HEK293 (cell line): ENCODE measurements around the gene FAM98C.

Experiments
- CTCF ChIA-PET: fragments of 350-600 bp; formaldehyde crosslinking; extraction: SDS; loops from one replicate; lab custom pipeline; 2021; ENCODE audit warnings: antibody characterized with exemption; lab: Yijun Ruan, JAX
- POLR2A ChIA-PET: fragments of 300-600 bp; formaldehyde crosslinking; extraction: SDS; loops from one replicate; lab custom pipeline; 2020; ENCODE audit warnings: antibody characterized with exemption, inconsistent platforms; lab: Yijun Ruan, JAX
- H3K27ac ChIP-seq: fragments of 200-500 bp; sonication (Bioruptor generic); 2 replicates; pipeline ENCODE4 v1.5.1; 2014; ENCODE audit warnings: low read depth, low read length, control low read depth, inconsistent platforms; ENCODE audit errors: extremely low read depth
- H3K36me3 ChIP-seq, 2 experiments: fragments of 200-500 bp in 1 of 2; sonication (Bioruptor generic) in 1 of 2; 1 replicate in 1 of 2; 2 replicates in 1 of 2; pipeline ENCODE4 v1.5.1; 2014 to 2017; ENCODE audit warnings: inconsistent platforms in 2 of 2, low read length in 2 of 2; ENCODE audit not compliant: control insufficient read depth in 2 of 2, insufficient read depth in 1 of 2
- H3K4me1 ChIP-seq: fragments of 200-500 bp; sonication (Bioruptor generic); 2 replicates; pipeline ENCODE4 v1.5.1; 2014; ENCODE audit warnings: mild to moderate bottlenecking, low read length, inconsistent platforms; ENCODE audit not compliant: control insufficient read depth, insufficient read depth
- H3K4me3 ChIP-seq: 2 replicates; pipeline ENCODE4 v1.5.1; 2011; ENCODE audit warnings: low read depth, mild to moderate bottlenecking, control low read depth, low read length, moderate library complexity
- H3K9me3 ChIP-seq: fragments of 200-500 bp; sonication (Bioruptor generic); 2 replicates; pipeline ENCODE4 v1.5.1; 2014; ENCODE audit warnings: low read depth, low read length, inconsistent platforms; ENCODE audit not compliant: control insufficient read depth, insufficient read depth
- AEBP2 ChIP-seq: fragments of 450-650 bp; formaldehyde crosslinking; IDR thresholded peaks from 2 replicates; pipeline ENCODE4 v1.5.1; 2016; ENCODE audit warnings: missing biosample characterization, missing genetic modification characterization, borderline replicate concordance
- KLF17 ChIP-seq: fragments of 450-650 bp; formaldehyde crosslinking; IDR thresholded peaks from 2 replicates; pipeline ENCODE4 v1.5.1; 2016; ENCODE audit warnings: missing biosample characterization, missing genetic modification characterization
- KLF8 ChIP-seq: fragments of 450-650 bp; formaldehyde crosslinking; IDR thresholded peaks from 2 replicates; pipeline ENCODE4 v1.5.1; 2016; ENCODE audit warnings: missing biosample characterization, missing genetic modification characterization
- OSR2 ChIP-seq: fragments of 450-650 bp; formaldehyde crosslinking; IDR thresholded peaks from 2 replicates; pipeline ENCODE4 v1.5.1; 2016; ENCODE audit warnings: missing biosample characterization, missing genetic modification characterization
- PRDM1 ChIP-seq: fragments of 450-650 bp; formaldehyde crosslinking; IDR thresholded peaks from 2 replicates; pipeline ENCODE4; 2016; ENCODE audit warnings: missing biosample characterization, missing genetic modification characterization
- ZBTB1 ChIP-seq: fragments of 450-650 bp; formaldehyde crosslinking; IDR thresholded peaks from 2 replicates; pipeline ENCODE4 v1.5.1; 2016; ENCODE audit warnings: missing biosample characterization, missing genetic modification characterization
- ZBTB7A ChIP-seq: fragments of 450-650 bp; formaldehyde crosslinking; IDR thresholded peaks from 2 replicates; pipeline ENCODE4 v1.5.1; 2016; ENCODE audit warnings: low read depth, missing biosample characterization, missing genetic modification characterization
- ZBTB8A ChIP-seq: fragments of 450-650 bp; formaldehyde crosslinking; IDR thresholded peaks from 2 replicates; pipeline ENCODE4 v1.5.1; 2016; ENCODE audit warnings: missing biosample characterization, missing genetic modification characterization
- ZFP37 ChIP-seq: fragments of 450-650 bp; formaldehyde crosslinking; IDR thresholded peaks from 2 replicates; pipeline ENCODE4 v1.5.1; 2016; ENCODE audit warnings: missing biosample characterization, missing genetic modification characterization
- ZNF112 ChIP-seq: fragments of 450-650 bp; formaldehyde crosslinking; IDR thresholded peaks from 2 replicates; pipeline ENCODE4 v1.5.0; 2017; ENCODE audit warnings: missing biosample characterization, missing genetic modification characterization
- ZNF148 ChIP-seq: fragments of 450-650 bp; formaldehyde crosslinking; IDR thresholded peaks from 2 replicates; pipeline ENCODE4 v1.5.0; 2017; ENCODE audit warnings: missing biosample characterization, missing genetic modification characterization, borderline replicate concordance
- ZNF280D ChIP-seq: fragments of 450-650 bp; formaldehyde crosslinking; IDR thresholded peaks from 2 replicates; pipeline ENCODE4 v1.5.1; 2016; ENCODE audit warnings: missing biosample characterization, missing genetic modification characterization
- ZNF324 ChIP-seq: fragments of 450-650 bp; formaldehyde crosslinking; IDR thresholded peaks from 2 replicates; pipeline ENCODE4 v1.5.1; 2016; ENCODE audit warnings: missing biosample characterization, missing genetic modification characterization
- ZNF362 ChIP-seq: fragments of 450-650 bp; formaldehyde crosslinking; IDR thresholded peaks from 2 replicates; pipeline ENCODE4 v1.5.1; 2016; ENCODE audit warnings: missing biosample characterization, missing genetic modification characterization
- ZNF394 ChIP-seq: fragments of 450-650 bp; formaldehyde crosslinking; IDR thresholded peaks from 2 replicates; pipeline ENCODE4 v1.5.1; 2016; ENCODE audit warnings: missing biosample characterization, missing genetic modification characterization, mild to moderate bottlenecking, moderate library complexity, borderline replicate concordance
- ZNF488 ChIP-seq: fragments of 450-650 bp; formaldehyde crosslinking; IDR thresholded peaks from 2 replicates; pipeline ENCODE4 v1.5.1; 2016; ENCODE audit warnings: missing biosample characterization, missing genetic modification characterization
- ZNF664 ChIP-seq: fragments of 450-650 bp; formaldehyde crosslinking; IDR thresholded peaks from 2 replicates; pipeline ENCODE4 v1.5.1; 2016; ENCODE audit warnings: missing biosample characterization, missing genetic modification characterization
- ZNF692 ChIP-seq: fragments of 450-650 bp; formaldehyde crosslinking; IDR thresholded peaks from 2 replicates; pipeline ENCODE4 v1.5.1; 2016; ENCODE audit warnings: missing biosample characterization, missing genetic modification characterization
- ZNF701 ChIP-seq: fragments of 450-650 bp; formaldehyde crosslinking; IDR thresholded peaks from 2 replicates; pipeline ENCODE4 v1.5.1; 2016; ENCODE audit warnings: missing biosample characterization, missing genetic modification characterization
- ZNF747 ChIP-seq: fragments of 450-650 bp; formaldehyde crosslinking; IDR thresholded peaks from 2 replicates; pipeline ENCODE4 v1.5.1; 2016; ENCODE audit warnings: missing biosample characterization, missing genetic modification characterization
- ZNF830 ChIP-seq: fragments of 450-650 bp; IDR thresholded peaks from 2 replicates; pipeline ENCODE4 v1.5.0; 2018; ENCODE audit warnings: missing biosample characterization, missing genetic modification characterization, low read depth, mild to moderate bottlenecking, moderate library complexity
- ZSCAN23 ChIP-seq: fragments of 450-650 bp; formaldehyde crosslinking; IDR thresholded peaks from 2 replicates; pipeline ENCODE4 v1.5.1; 2016; ENCODE audit warnings: missing biosample characterization, missing genetic modification characterization

Gene FAM98C

GRCh38 chr19:38402967-38403674 is at the start of gene FAM98C:
FAM98C (plus strand) TSS chr19:38403093; CDS start chr19:38403154, 61 bp downstream.
- CTCF ChIA-PET: interaction anchor here (0.6 to 4.8 kb wide), 108 partner anchors 8 to 1326 kb away, joined by 3 to 77 read pairs (median 4); partner anchors contain the start of genes ACTN4, ECH1, EIF3K and FBXO17
- no peaks in the 10 kb centered on the region for H3K9me3 ChIP-seq
- peak within 1 kb of the TSS; percentile 91 for H3K27ac ChIP-seq
- H3K4me1 ChIP-seq: peaks cover 10% of the 10 kb centered on the region
- POLR2A ChIA-PET: interaction anchor here (0.6 to 5.6 kb wide), 41 partner anchors 8 to 1659 kb away, joined by 3 to 68 read pairs (median 4); partner anchors contain the start of genes ACTN4, EIF3K, GGN and MRPS12
- H3K4me3 ChIP-seq: peak within 1 kb of the TSS; percentile 57
- peaks cover 14 to 23% of the 10 kb centered on the region in 2 experiments; a peak in 2 of 3 replicates for H3K36me3 ChIP-seq
- TF ChIP-seq ZNF747 (tag by site-specific recombination) (no peak), KLF17 (tag by site-specific recombination) (peak; percentile 96), KLF8 (tag by site-specific recombination) (peak; percentile 99), ZNF488 (tag by site-specific recombination) (no peak), ZNF692 (tag by site-specific recombination) (peak; percentile 92), ZNF394 (tag by site-specific recombination) (peak; percentile 72), ZNF280D (tag by site-specific recombination) (no peak), ZSCAN23 (tag by site-specific recombination) (0 out of 2 replicates have a peak, but pooled peaks have one; percentile 52), ZNF701 (tag by site-specific recombination) (no peak), ZBTB1 (tag by site-specific recombination) (peak; percentile 62; the same call in 1 of the 2 replicates), PRDM1 (no peak; the same call in 1 of the 2 replicates), OSR2 (tag by site-specific recombination) (no peak; the same call in 1 of the 2 replicates), ZNF362 (tag by site-specific recombination) (no peak), ZNF148 (no peak; the same call in 1 of the 2 replicates), ZBTB7A (peak; percentile 99), ZBTB8A (tag by site-specific recombination) (peak; percentile 96), AEBP2 (no peak), ZNF664 (tag by site-specific recombination) (no peak), ZNF830 (tag by site-specific recombination) (no peak), ZFP37 (peak; percentile 93; the same call in 1 of the 2 replicates), ZNF324 (tag by site-specific recombination) (peak; percentile 82), ZNF112 (no peak)
